ENCODE results near the gene GLIS1.

DNA sequence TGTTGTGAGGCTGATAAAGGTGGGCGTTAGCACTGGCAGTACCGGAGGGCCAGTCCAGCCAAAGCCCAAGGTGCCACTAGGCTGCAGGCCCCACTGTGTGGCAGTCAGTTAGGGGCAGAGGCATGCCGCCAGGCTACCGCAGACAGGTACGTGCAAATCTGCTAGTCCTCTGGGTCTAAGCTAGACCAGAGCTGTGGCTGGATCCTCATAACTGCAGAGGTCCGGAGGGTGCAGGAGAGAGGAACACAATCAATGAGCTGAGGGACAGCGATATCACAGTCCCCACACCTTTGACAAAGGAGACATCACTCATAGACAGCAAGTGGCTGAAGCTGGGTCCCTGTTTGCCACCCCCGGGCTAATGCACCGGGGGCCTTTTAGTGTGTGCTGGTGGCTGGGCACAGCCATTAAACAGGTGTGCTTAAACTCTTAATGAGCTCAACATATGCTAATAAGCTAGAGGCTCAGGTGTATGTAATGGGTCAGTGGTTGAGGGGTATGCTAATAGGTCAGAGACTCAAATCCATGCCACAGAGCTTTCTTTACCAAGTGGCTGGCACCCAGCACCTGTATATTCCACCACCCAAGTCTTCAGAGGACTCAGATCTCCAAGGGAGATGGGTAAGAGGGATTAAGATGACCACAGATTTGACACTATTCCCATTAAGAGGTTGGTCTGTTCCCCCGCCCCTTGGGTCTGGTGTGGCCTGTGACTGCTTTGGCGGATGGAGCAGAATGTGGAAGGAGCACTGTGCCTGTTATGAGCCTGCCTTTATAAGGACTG is 82.0 kb downstream of the GLIS1 start:
- TF ChIP-seq EZH2 (IDR thresholded peaks at IDR 0.05; ENCODE audit: insufficient read depth, poor library complexity, severe bottlenecking), result no peak
- no peak for TF ChIP-seq EZH2phosphoT487 (IDR thresholded peaks at IDR 0.05; ENCODE audit: insufficient read depth, low read depth)

Measured in GM23248 (cell line).